GM12872 (cell line): ENCODE measurements around the gene STAMBP.
"Not testable (repeated sequence)": the region's sequence is repeated elsewhere in the genome, so short reads cannot be mapped to it uniquely, and the experiment has no call there.

Experiments used
- CTCF ChIP-seq: IDR thresholded peaks from 3 replicates; pipeline ENCODE4 v1.5.1; 2011; ENCODE audit warnings: low read depth, mild to moderate bottlenecking, low read length, moderate library complexity; ENCODE audit not compliant: insufficient read depth

Gene STAMBP

GRCh38 chr2:73828818-73829570 is at the start of gene STAMBP:
TSS of gene STAMBP (plus strand) at chr2:73828961. CDS start at chr2:73830857, 1,896 bp downstream.
- TF ChIP-seq CTCF: no peak

DNA sequence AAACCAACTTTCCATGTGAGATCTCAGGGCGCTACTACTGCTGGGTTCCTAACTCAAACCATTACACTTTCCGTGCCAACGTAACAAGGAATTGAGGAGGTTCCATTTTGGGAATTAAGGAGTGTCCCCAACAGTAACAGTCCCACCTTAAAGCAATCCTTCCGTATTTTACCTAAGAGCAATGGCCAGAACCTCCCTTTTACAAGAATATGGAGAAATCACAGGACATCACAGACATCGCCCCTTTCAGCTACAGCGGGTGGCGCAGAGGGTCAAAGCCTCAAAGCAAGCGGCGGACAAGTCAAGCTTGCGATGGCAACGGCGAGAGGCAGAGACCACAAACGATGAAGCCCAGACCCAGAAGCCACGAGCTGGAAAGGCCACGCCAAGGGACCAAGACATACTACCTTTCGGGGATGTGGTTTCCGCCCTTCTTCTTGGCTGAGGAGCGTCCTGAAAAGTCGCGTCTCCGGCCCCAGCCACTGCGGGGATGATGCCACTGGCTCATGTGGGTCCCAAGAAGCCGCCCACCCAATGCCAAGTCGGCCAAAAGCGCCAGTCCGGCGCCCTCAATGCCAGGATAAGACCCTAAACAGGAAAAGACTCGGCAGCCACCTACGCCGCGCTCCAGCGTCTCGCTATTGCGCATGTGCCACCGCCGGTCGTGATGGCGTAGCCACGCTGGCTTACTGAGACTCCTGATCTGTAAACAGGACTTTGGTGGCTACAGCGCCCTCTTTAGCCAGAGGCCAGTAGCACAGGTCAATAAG is 49.1 kb upstream of the STAMBP start, which contains the start of gene DUSP11:
Gene DUSP11 (minus strand): TSS at position 637 of the 770 bp plus-strand sequence. CDS start 129 bp downstream, at position 508.
- TF ChIP-seq CTCF: peak; percentile 93

DNA sequence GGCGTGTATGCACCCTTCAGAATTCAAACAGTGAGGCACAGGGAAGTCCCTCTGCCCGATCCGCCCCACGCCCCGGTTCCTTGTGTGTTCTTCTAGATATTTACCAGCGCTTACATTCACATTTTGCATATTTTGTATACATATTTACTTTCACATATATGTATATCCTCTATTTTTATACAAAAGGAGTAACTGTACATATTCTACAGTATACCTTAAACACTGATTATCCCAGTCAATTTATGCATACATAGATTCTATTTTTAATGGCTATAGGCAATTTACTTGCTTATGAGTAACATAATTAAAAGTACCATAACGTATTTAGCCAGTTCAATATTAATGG is 48.6 kb upstream of the STAMBP start:
- TF ChIP-seq CTCF: no peak

- not testable (repeated sequence) for TF ChIP-seq CTCF
These were observed 44.9 kb upstream of the STAMBP start, which contains the start of gene C2orf78 for GRCh38 chr2:73783883-73784282. TSS of gene C2orf78 (plus strand) at chr2:73784183. CDS start at chr2:73784310, 127 bp downstream.

DNA sequence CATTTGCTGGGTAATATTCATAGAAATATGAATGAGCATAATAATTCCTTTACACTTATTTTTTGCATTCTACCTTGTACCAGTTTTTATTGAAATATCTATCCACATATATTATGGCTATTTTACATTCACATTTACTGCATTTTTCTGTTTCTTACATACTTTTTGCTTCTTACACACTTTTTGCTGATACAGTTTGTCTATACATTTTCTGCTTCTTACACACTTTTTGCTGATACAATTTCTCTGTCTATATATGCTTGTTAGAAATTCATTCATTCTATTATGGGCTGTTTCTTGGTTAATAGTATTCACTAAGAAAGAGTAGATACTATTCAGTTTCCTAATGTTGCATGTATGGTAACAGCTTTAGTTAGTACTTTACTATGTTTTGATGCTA is 16.9 kb upstream of the STAMBP start:
- TF ChIP-seq CTCF: no peak

DNA sequence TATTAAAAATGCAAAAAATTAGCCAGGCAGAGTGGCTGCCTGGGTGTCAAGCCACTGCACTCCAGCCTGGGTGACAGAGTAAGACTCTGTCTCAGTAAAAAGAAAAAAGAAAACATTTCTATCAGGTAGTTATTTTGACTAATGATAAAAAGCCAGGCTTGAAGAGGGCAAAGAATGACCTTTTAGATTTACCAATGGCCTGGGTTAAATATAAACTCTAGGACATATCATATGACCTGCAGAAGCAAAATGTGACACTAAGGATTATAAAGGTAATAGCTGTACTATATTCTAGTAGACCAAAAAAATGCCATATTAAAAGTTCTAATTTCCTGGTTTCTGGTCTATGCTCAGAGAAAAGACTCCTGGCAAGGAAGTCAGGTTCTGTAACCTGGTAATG is 16.1 kb upstream of the STAMBP start:
- no peak for TF ChIP-seq CTCF

DNA sequence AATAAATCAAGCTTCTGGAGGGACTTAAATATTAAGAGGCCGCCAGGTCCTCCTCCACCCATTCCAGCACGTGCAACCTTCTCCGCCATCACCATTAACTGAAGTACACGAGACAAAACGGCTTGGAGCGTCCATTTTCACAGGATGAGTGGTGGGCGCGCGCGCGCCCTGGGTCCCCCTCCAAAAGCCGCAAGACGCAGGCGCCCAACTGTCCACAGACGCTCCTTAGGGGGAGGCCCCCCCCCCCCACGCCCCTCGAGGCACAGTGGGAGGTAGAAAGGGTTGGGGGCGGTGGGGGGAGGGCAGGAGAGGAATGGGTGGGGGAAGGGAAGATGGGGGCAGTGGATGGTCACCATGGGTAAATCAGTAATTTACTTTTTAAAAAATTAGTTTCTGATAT is 10.5 kb upstream of the STAMBP start:
- no peak for TF ChIP-seq CTCF
